IPS-20b (cell line): Measurements from ENCODE around the gene CD83.

Experiments used
- H3K27ac ChIP-seq: one replicate; pipeline ENCODE4 v1.5.1; 2013; ENCODE audit warnings: low read length
- H3K27me3 ChIP-seq: 2 replicates; pipeline ENCODE4 v1.6.1; 2013; ENCODE audit warnings: mild to moderate bottlenecking, low read length, inconsistent platforms; ENCODE audit not compliant: insufficient read depth
- H3K36me3 ChIP-seq: 2 replicates; pipeline ENCODE4 v1.6.1; 2013; ENCODE audit warnings: low read depth, mild to moderate bottlenecking, inconsistent platforms, low read length, moderate library complexity; ENCODE audit not compliant: insufficient read depth
- H3K4me1 ChIP-seq: 2 replicates; pipeline ENCODE4 v1.6.1; 2013; ENCODE audit warnings: mild to moderate bottlenecking, control low read depth, inconsistent platforms, low read length, moderate library complexity; ENCODE audit not compliant: insufficient read depth
- H3K4me3 ChIP-seq: 2 replicates; pipeline ENCODE4 v1.5.1; 2013; ENCODE audit warnings: mild to moderate bottlenecking, low read length, inconsistent platforms
- H3K9ac ChIP-seq: 2 replicates; pipeline ENCODE4 v1.6.1; 2013; ENCODE audit warnings: low read depth, mild to moderate bottlenecking, inconsistent platforms, low read length, moderate library complexity
- H3K9me3 ChIP-seq: 2 replicates; pipeline ENCODE4 v1.6.1; 2013; ENCODE audit warnings: mild to moderate bottlenecking, low read depth, low read length, inconsistent platforms; ENCODE audit not compliant: insufficient read depth

Gene CD83

DNA sequence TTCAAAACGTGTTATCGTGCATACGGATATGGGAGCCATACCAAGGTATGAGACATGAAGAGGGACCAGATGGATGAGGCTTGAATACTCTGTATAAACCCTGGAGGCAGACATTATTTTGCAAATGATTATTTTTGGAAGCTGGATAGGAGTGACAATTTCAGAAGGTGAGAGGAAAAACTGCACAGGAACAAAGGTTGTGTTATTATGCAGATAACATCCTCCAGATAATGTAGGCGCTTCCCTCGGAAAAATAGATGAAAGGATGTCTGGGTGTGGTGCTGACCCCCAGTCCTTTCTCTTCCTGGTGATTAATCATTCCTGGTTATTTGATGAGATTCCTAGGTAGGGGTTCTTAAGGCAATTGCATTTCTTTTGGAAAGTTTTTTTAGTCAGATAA is 36.4 kb upstream of the CD83 start:
- H3K4me3 ChIP-seq = no peak overlapping the region
- H3K27me3 ChIP-seq = no peaks in the 10 kb centered on the region
- H3K9me3 ChIP-seq = no peaks in the 10 kb centered on the region
- no peak overlapping the region for H3K9ac ChIP-seq
- H3K27ac ChIP-seq = no peak overlapping the region
- no peaks in the 10 kb centered on the region for H3K36me3 ChIP-seq
- H3K4me1 ChIP-seq = peaks cover 3% of the 10 kb centered on the region; the same call in 1 of the 2 replicates

DNA sequence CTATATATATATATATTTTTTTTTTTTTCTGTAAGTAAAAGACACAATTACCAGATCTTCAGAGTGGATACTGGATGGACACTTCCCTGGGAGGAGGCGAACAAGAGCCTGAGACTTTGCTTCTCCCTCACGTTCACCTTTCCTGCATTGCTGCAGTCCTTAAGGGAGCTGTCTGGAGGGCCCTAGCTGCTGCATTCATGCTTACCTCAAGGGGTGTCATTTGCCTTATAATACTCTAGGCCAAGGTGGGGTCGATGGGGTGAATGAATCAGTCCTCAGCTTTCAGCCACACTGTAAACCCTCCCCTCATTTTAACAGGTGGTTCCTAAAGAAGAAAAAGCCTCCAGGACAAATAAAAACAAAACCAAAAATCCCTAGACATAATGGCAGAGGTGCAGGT is 34.8 kb upstream of the CD83 start:
- no peaks in the 10 kb centered on the region for H3K27me3 ChIP-seq
- no peak overlapping the region for H3K4me3 ChIP-seq
- peaks cover 3% of the 10 kb centered on the region; the same call in 1 of the 2 replicates for H3K4me1 ChIP-seq
- no peak overlapping the region for H3K27ac ChIP-seq
- no peak overlapping the region for H3K9ac ChIP-seq
- no peaks in the 10 kb centered on the region for H3K9me3 ChIP-seq
- no peaks in the 10 kb centered on the region for H3K36me3 ChIP-seq

DNA sequence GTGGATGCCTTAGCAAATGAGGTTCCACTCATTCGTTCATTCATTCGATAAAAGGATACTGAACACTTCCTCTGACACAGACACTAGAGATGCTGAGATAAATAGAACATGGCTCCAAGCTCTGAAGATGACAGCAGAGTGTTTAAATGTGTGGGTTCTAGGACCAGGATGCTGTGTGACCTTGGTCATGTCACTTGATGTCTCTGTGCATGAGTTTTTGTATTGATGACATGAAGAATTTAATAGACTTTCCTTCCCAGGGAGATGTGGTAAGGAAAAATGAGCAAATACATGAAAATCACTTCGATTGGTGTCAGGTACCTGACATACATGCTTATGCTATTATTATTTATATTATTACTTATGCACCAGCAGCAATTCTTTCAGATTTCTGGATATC is 34.3 kb upstream of the CD83 start:
- Histone ChIP-seq H3K27me3 (no peaks in the 10 kb centered on the region), H3K4me3 (no peak overlapping the region)

DNA sequence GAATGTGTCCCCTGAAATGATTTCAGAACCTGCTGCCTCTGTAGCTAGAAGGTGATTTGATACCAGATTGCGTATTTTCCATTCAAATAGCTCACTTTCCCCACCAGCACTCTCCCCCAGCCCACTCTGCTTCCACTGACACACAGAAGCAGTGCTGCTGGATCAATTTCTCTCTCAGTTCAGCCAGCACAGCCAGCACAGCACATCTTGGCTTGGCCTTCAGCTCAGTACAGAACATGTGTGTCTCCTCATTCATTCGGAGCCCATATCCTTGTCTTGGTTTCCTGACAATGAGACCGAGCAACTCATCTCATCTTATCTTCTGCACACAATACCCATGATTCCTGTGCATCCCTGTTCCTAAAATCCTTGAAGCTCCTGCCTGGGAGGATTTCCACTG is 33.8 kb upstream of the CD83 start:
- Histone ChIP-seq H3K27ac (no peak overlapping the region), H3K4me3 (no peak overlapping the region), H3K9me3 (no peaks in the 10 kb centered on the region), H3K4me1 (peaks cover 3% of the 10 kb centered on the region; the same call in 1 of the 2 replicates), H3K36me3 (no peaks in the 10 kb centered on the region), H3K9ac (no peak overlapping the region), H3K27me3 (no peaks in the 10 kb centered on the region)

More for the DNA sequence above, 34.3 kb upstream of the CD83 start:
- Histone ChIP-seq H3K9me3 (no peaks in the 10 kb centered on the region), H3K4me1 (peaks cover 3% of the 10 kb centered on the region; the same call in 1 of the 2 replicates), H3K36me3 (no peaks in the 10 kb centered on the region), H3K27ac (no peak overlapping the region), H3K9ac (no peak overlapping the region)

- no peak overlapping the region for H3K27ac ChIP-seq
- no peak overlapping the region for H3K9ac ChIP-seq
- no peaks in the 10 kb centered on the region for H3K9me3 ChIP-seq
- peaks cover 3% of the 10 kb centered on the region; the same call in 1 of the 2 replicates for H3K4me1 ChIP-seq
- no peak overlapping the region for H3K4me3 ChIP-seq
- no peaks in the 10 kb centered on the region for H3K36me3 ChIP-seq
- H3K27me3 ChIP-seq = no peaks in the 10 kb centered on the region
Observed at GRCh38 chr6:14084388-14084787, 33.2 kb upstream of the CD83 start.

DNA sequence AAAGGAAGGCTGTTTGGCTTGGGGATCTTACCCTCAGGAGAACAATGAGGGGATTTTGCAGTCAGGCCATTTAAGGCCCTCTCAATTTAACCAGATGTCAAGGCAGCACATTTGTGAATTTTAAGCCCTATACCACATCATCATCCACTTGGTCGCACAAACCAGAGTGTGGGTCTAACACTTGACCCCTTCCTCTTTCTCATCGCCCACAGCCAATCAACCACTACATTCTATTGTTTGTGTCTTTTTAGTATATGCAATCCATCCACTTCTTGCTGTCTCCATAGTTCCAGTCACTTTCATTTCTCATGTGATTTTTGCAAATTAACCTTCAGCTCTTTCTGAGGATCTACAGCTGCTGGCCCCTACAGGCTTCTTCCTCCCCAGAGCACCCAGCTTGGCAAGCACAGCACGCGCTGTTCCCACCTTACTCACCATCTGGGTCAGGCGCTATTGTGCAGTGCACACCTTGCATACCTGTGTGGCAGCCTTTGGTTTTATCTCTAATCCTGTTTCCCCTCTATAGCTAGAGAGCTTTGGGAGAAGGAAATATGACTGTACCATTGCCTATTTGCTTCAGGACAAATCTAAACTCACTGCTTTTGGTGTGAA is 32.3 kb upstream of the CD83 start:
- Histone ChIP-seq H3K9me3 (no peaks in the 10 kb centered on the region), H3K4me1 (peaks cover 3% of the 10 kb centered on the region; the same call in 1 of the 2 replicates), H3K27me3 (no peaks in the 10 kb centered on the region), H3K27ac (no peak overlapping the region), H3K36me3 (no peaks in the 10 kb centered on the region), H3K4me3 (no peak overlapping the region), H3K9ac (no peak overlapping the region)

DNA sequence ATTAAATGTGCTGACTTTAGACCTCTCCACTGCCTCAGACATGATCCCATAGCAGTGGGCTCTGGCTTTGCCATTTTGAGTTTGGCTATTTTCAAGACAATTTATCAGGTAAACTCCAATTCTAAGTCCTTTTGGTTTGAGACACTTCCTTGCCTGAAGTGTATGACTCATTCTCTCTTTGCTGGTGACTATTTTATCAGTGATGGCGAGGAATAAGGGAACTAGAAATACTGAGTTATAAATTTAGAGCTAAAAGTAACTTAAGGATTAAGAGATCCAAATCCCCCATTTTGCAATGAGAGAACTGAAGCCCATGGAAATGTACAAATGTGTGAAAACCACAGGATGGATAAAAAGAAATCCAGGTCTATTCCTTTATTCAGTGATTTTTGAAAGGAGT is 30.9 kb upstream of the CD83 start:
- Histone ChIP-seq H3K36me3 (no peaks in the 10 kb centered on the region), H3K4me3 (no peak overlapping the region), H3K4me1 (peaks cover 3% of the 10 kb centered on the region; the same call in 1 of the 2 replicates), H3K27me3 (no peaks in the 10 kb centered on the region), H3K9ac (no peak overlapping the region), H3K27ac (no peak overlapping the region), H3K9me3 (no peaks in the 10 kb centered on the region)

GRCh38 chr6:14088600-14089192 is 28.9 kb upstream of the CD83 start:
- Histone ChIP-seq H3K36me3 (no peaks in the 10 kb centered on the region), H3K27ac (no peak overlapping the region), H3K4me3 (no peak overlapping the region), H3K27me3 (no peaks in the 10 kb centered on the region), H3K4me1 (no peaks in the 10 kb centered on the region), H3K9ac (no peak overlapping the region), H3K9me3 (no peaks in the 10 kb centered on the region)

DNA sequence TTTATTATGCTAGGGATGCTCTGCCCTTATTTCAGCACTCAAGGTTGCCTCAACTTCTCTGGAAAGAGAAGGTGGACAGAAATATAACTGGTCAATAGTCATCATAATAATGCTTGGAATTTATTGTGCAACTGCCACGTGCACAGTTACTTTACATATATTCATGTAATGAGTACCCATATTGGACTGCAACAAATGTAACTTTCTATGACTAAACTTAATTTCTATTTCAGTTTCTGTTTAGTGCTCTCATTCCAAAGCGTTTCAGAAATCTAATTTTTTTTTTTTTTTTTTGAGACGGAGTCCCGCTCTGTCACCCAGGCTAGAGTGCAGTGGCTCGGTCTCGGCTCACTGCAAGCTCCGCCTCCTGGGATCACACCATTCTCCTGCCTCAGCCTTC is 28.3 kb upstream of the CD83 start:
- Histone ChIP-seq H3K27ac (no peak overlapping the region), H3K27me3 (no peaks in the 10 kb centered on the region), H3K9me3 (no peaks in the 10 kb centered on the region), H3K4me3 (no peak overlapping the region), H3K36me3 (no peaks in the 10 kb centered on the region), H3K9ac (no peak overlapping the region), H3K4me1 (no peaks in the 10 kb centered on the region)

DNA sequence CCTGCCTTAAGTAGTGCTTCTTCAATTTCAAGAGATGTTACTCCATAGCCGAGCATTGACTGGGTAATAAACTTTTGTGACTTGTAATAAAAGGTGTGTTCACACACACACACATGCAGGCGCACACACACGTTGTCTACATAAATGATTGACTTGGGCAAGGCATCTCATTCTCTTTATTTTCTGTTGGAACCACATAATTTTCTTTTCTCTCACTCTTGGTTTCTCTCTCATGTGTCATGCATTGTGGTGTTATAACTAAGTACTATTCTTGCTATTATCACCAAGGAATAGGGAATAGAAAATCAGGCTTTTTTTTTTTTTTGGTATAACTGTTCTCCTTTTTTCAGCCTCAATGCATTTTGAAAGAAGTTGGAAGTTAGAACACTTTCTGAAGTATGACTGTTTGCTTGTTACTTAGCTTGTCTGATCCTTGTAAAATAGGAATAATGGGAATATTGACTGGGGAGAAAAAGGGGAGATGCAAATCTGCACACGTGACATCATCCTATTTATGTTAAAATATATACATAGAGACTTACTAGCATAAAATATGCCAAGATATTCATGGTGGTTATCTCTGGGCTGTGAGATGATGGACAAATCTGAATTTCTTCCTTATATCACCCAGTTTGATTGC is 26.1 kb upstream of the CD83 start:
- no peaks in the 10 kb centered on the region for H3K9me3 ChIP-seq
- no peaks in the 10 kb centered on the region for H3K4me1 ChIP-seq
- no peak overlapping the region for H3K27ac ChIP-seq
- H3K9ac ChIP-seq = no peak overlapping the region
- no peak overlapping the region for H3K4me3 ChIP-seq
- H3K36me3 ChIP-seq = no peaks in the 10 kb centered on the region
- H3K27me3 ChIP-seq = no peaks in the 10 kb centered on the region

DNA sequence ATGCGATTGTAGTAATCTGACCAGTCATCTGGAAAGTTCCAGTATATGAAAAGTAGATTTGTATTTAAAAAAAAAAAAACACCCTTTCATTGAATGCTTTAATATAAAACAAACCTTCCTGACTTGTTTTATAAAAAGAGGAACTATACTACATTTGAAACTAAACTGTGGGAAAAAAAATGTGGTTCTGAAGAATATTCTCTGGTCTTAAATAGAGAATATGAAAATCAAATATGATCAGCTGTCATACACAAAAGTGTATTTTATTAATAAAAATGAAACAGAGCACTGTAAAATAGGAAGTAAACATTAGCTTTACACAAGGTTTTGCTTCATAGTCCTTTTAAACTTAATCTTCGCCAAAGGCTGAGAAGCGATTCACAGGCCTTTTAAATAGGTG is 25.3 kb upstream of the CD83 start:
- Histone ChIP-seq H3K27me3 (no peaks in the 10 kb centered on the region), H3K4me1 (no peaks in the 10 kb centered on the region), H3K9ac (no peak overlapping the region), H3K4me3 (no peak overlapping the region), H3K27ac (no peak overlapping the region), H3K36me3 (no peaks in the 10 kb centered on the region), H3K9me3 (no peaks in the 10 kb centered on the region)
